Measurements from ENCODE around the gene IFI6.
"Not testable (repeated sequence)": the region's sequence is repeated elsewhere in the genome, so short reads cannot be mapped to it uniquely, and the experiment has no call there.

The IFI6 gene

GRCh38 chr1:27705545-27705944 is 33.6 kb upstream of the IFI6 start:
- no peak for DNase-seq (ENCODE audit: low read depth)
- TF ChIP-seq, protein P1, sequence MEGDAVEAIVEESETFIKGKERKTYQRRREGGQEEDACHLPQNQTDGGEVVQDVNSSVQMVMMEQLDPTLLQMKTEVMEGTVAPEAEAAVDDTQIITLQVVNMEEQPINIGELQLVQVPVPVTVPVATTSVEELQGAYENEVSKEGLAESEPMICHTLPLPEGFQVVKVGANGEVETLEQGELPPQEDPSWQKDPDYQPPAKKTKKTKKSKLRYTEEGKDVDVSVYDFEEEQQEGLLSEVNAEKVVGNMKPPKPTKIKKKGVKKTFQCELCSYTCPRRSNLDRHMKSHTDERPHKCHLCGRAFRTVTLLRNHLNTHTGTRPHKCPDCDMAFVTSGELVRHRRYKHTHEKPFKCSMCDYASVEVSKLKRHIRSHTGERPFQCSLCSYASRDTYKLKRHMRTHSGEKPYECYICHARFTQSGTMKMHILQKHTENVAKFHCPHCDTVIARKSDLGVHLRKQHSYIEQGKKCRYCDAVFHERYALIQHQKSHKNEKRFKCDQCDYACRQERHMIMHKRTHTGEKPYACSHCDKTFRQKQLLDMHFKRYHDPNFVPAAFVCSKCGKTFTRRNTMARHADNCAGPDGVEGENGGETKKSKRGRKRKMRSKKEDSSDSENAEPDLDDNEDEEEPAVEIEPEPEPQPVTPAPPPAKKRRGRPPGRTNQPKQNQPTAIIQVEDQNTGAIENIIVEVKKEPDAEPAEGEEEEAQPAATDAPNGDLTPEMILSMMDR (conservative IDR thresholded peaks at IDR 0.05; ENCODE audit: low read length), result no peak
- H3K4me3 ChIP-seq (ENCODE audit: low read length), result no peak overlapping the region

- TF ChIP-seq, protein P1 (conservative IDR thresholded peaks at IDR 0.05; ENCODE audit: low read length), result no peak
- no peak for DNase-seq (ENCODE audit: low read depth)
- no peak overlapping the region for H3K4me3 ChIP-seq (ENCODE audit: low read length)
Observed at GRCh38 chr1:27704958-27705357, 33.0 kb upstream of the IFI6 start.

- peak; percentile 13 for DNase-seq (ENCODE audit: low read depth)
- not testable (repeated sequence) for H3K4me3 ChIP-seq (ENCODE audit: low read length)
Observed at GRCh38 chr1:27696835-27697234, 24.8 kb upstream of the IFI6 start.

DNA sequence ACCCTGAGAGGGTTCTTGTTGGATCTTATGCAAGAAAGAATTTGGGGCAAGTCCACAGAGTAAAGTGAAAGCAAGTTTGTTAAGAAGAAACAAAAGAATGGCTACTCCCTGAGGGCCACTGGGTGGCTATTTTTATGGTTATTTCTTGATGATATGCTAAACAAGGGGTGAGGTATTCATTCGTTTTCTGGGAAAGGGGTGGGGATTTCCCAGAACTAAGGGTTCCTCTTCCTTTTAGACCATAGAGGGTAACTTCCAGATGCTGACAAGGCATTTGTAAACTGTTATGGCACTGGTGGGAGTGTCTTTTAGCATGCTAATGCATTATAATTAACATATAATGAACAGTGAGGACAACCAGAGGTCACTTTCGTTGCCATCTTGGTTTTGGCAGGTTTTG is 18.2 kb upstream of the IFI6 start:
- TF ChIP-seq, protein P1 (conservative IDR thresholded peaks at IDR 0.05; ENCODE audit: low read length), result no peak
- no peak for DNase-seq (ENCODE audit: low read depth)
- no peak overlapping the region for H3K4me3 ChIP-seq (ENCODE audit: low read length)

DNA sequence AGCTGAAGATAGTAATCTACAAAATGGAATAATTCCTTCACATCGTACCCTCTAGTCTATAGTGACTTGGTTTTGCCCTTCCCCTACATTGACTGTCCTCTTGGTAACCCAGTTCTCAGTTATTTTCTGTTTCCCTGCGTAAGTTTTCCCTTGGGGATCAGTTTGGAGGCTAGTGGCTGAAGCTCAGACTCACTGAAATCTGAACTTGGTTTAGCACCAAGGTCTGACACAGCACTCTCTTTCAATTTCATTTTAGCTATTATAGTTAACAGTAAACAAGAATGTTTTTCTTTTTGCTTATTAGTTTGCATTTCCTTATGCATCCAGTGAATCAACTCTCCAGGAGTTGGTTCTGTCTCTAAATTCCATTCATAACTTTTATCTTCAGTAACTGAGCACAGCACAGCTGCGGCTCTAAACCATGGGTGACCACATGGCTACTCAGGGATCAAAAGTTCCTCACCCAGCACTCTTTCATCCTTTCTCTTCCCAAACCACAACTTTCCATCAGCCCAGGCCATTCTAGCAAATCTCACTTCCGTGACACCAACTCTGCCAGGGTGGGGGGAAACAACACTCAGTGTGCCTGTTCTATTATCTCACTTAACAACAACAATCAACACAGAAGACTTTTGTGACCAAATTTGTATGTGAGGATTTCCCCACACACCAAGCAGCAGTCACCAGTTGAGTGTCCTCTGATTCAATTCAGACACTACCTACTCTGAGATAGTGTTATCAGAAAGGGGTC is 17.6 kb upstream of the IFI6 start:
- H3K4me3 ChIP-seq (ENCODE audit: low read length), result peak overlapping the region; percentile 2; the same call in 1 of the 2 replicates
- TF ChIP-seq, protein P1 (conservative IDR thresholded peaks at IDR 0.05; ENCODE audit: low read length), result no peak
- DNase-seq (ENCODE audit: low read depth), result peak; percentile 76

GRCh38 chr1:27687906-27688305 is 15.9 kb upstream of the IFI6 start:
- DNase-seq (ENCODE audit: low read depth), result no peak
- H3K4me3 ChIP-seq (ENCODE audit: low read length), result no peak overlapping the region
- TF ChIP-seq, protein P1 (conservative IDR thresholded peaks at IDR 0.05; ENCODE audit: low read length), result no peak

GRCh38 chr1:27686223-27686990 is 14.4 kb upstream of the IFI6 start:
- TF ChIP-seq, protein P1 (conservative IDR thresholded peaks at IDR 0.05; ENCODE audit: low read length), result no peak
- H3K4me3 ChIP-seq (ENCODE audit: low read length), result no peak overlapping the region
- no peak for DNase-seq (ENCODE audit: low read depth)
